ENCODE results near the gene SHISA7.
A peak's percentile ranks its signal among the peaks of the same experiment; 100 is the strongest.

The SHISA7 gene

GRCh38 chr19:55443045-55443823, at the start of gene SHISA7:
SHISA7 (minus strand) TSS chr19:55443300; CDS start chr19:55442863, 437 bp downstream.
- POLR2A ChIA-PET, result no interaction called here
- CTCF ChIA-PET, result interaction anchor here (1.4 to 2.4 kb wide), 2 partner anchors 10 to 24 kb away, joined by 5 to 11 read pairs; no protein-coding TSS in a partner anchor
- DNase-seq (ENCODE audit: low read depth, low spot score), result no peak
- H3K4me3 ChIP-seq (ENCODE audit: low read depth, low read length), result no peak within 1 kb of the TSS
- TF ChIP-seq CTCF (IDR thresholded peaks at IDR 0.05; ENCODE audit: insufficient read depth, low read length, missing control alignments), result no peak

GRCh38 chr19:55492362-55492944, 49.4 kb upstream of the SHISA7 start:
- TF ChIP-seq CTCF (IDR thresholded peaks at IDR 0.05; ENCODE audit: insufficient read depth, low read length, missing control alignments), result no peak
- POLR2A ChIA-PET, result interaction anchor here (2.0 kb wide), 1 partner anchor 12 kb away, joined by 8 read pairs; no protein-coding TSS in a partner anchor
- no peak overlapping the region for H3K4me3 ChIP-seq (ENCODE audit: low read depth, low read length)
- no peak for DNase-seq (ENCODE audit: low read depth, low spot score)
- CTCF ChIA-PET, result interaction anchor here (1.4 to 17.6 kb wide), 4 partner anchors 9 to 114 kb away, joined by 4 to 173 read pairs (median 84); partner anchors contain the start of gene ZNF865

- TF ChIP-seq CTCF (IDR thresholded peaks at IDR 0.05; ENCODE audit: insufficient read depth, low read length, missing control alignments), result no peak
- CTCF ChIA-PET, result interaction anchor here (0.8 to 17.6 kb wide), 7 partner anchors 10 to 189 kb away, joined by 3 to 173 read pairs (median 4); partner anchors contain the start of gene ZNF865
- POLR2A ChIA-PET, result no interaction called here
Measured at GRCh38 chr19:55491546-55492360, 48.7 kb upstream of the SHISA7 start.

GRCh38 chr19:55490478-55491432, 47.7 kb upstream of the SHISA7 start:
- CTCF ChIA-PET, result interaction anchor here (0.8 to 17.6 kb wide), 8 partner anchors 12 to 350 kb away, joined by 3 to 173 read pairs (median 4); partner anchors contain the start of gene ZNF865
- no peak for TF ChIP-seq CTCF (IDR thresholded peaks at IDR 0.05; ENCODE audit: insufficient read depth, low read length, missing control alignments)
- H3K4me3 ChIP-seq (ENCODE audit: low read depth, low read length), result no peak overlapping the region
- no peak for DNase-seq (ENCODE audit: low read depth, low spot score)
- POLR2A ChIA-PET, result no interaction called here

More at GRCh38 chr19:55491546-55492360, 48.7 kb upstream of the SHISA7 start:
- H3K4me3 ChIP-seq (ENCODE audit: low read depth, low read length), result no peak overlapping the region
- no peak for DNase-seq (ENCODE audit: low read depth, low spot score)

- CTCF ChIA-PET, result interaction anchor here (1.0 to 17.6 kb wide), 7 partner anchors 11 to 372 kb away, joined by 3 to 173 read pairs (median 4); partner anchors contain the start of gene ZNF865
- peak overlapping the region; percentile 59 for H3K4me3 ChIP-seq (ENCODE audit: low read depth, low read length)
- DNase-seq (ENCODE audit: low read depth, low spot score), result no peak
- no peak for TF ChIP-seq CTCF (IDR thresholded peaks at IDR 0.05; ENCODE audit: insufficient read depth, low read length, missing control alignments)
- POLR2A ChIA-PET, result interaction anchor here (0.8 kb wide), 1 partner anchor 14 kb away, joined by 4 read pairs; no protein-coding TSS in a partner anchor
Measured at GRCh38 chr19:55489711-55490477, 46.8 kb upstream of the SHISA7 start.
